HG02642 (cell line): ENCODE results near the gene NSF.
"Not testable (repeated sequence)": the region's sequence is repeated elsewhere in the genome, so short reads cannot be mapped to it uniquely, and the experiment has no call there.

Experiments used
- ATAC-seq: cut with Tn5 transposase; IDR thresholded peaks from one replicate; pipeline ENCODE4 v1.9.1; 2021; ENCODE audit warnings: mild to moderate bottlenecking; ENCODE audit not compliant: unreplicated experiment, poor library complexity

The NSF gene

GRCh38 chr17:46590157-46591146, at the start of gene NSF:
TSS of gene NSF (plus strand) at chr17:46590669. CDS start at chr17:46590776, 107 bp downstream.
- peak; percentile 86 for ATAC-seq

GRCh38 chr17:46548607-46549006, 41.9 kb upstream of the NSF start:
- ATAC-seq, result not testable (repeated sequence)

DNA sequence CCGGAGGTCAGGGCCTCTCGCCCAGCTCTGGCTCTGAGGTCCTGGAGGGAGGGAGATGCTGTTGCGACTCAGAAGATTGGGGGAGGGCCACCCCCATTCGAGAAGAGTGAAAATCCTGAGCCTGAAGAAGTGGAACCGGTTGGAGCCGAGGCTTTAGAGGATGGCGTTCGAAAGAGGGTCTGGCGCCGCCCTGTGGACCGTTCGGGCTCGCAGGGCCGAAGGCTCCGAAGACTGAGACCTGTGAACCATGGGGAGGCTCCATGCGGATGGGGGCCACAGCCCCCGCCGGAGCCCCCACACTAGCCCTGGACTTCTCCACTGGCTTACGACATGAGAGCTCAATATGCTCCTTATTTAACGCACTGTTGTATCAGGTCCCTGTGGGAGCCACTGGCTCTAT, 31.3 kb upstream of the NSF start:
- not testable (repeated sequence) for ATAC-seq

- not testable (repeated sequence) for ATAC-seq
These were observed 30.4 kb upstream of the NSF start for GRCh38 chr17:46560048-46560447.

DNA sequence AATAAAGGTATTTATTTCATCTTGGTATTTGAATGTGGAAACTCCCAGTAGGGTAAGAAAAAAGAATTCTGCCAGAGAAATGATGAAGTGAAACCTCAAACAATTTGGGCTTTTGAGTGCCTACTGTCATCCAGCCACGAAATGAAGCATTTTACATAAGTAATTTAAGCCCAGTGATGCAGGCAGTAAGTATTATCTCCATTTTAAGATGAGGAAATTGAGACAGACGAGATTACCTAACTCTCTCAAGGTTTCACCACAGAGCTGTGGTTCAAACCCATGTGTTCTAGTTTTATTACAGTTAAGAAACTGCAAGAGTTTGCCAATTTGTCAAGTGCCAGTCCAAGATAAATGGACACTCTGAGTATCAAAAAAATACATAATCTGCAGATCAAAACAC, 24.2 kb upstream of the NSF start:
- not testable (repeated sequence) for ATAC-seq

- ATAC-seq, result not testable (repeated sequence)
These were observed 23.5 kb upstream of the NSF start for GRCh38 chr17:46566980-46567379.

- not testable (repeated sequence) for ATAC-seq
These were observed 18.7 kb upstream of the NSF start for GRCh38 chr17:46571796-46572195.

DNA sequence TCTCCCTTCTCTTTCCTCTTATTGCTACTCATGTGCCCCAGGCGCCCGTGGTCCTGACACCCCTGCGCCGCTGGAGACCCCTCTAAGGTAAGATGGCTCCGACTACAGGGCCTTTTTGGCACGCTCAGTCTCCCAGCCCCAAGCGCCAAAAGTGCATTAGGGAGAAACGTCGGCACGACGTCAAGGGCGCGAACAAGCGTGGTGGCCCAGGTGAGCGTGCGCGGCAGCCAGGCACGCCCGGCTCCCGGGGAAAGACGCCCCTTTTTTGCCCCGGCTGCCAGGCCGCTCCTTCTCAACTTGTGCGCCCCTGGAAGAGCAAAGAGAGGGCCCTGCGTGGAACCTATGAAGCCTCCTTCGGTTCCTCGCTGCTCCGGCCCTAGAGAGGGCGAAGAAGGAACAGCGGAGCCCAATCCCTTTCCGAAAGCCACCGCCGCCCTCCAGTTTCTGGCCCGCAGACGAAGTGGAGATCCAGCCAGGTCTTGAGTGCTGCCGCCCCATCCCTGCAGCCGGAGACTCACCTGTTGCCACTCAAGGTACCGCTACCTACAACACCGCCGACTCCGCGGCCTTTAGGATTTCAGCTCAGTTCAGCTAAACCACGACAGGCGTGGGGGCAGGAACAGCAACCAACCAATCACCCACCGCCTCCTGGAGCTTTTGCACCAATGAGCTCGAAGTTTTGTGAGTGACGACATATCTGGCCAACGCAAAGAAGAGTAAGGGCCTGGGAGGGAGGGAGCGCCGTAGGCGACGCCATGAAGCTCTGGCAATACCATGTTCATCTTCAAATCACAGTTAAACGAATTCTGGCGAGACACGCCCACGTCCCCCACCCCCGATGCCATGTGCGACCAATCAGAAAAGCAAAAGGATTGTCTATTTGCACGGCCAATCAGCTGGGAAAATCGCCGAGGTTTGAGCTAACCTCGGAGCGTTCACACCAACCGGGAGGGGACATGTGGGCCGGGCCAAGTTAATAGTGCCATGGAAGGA, 11.1 kb upstream of the NSF start, which contains the start of gene ARL17A:
ARL17A (minus strand) TSS at position 609 of the 993 bp plus-strand sequence. CDS start 3,369 bp downstream, outside the sequence.
- peak; percentile 89 for ATAC-seq

DNA sequence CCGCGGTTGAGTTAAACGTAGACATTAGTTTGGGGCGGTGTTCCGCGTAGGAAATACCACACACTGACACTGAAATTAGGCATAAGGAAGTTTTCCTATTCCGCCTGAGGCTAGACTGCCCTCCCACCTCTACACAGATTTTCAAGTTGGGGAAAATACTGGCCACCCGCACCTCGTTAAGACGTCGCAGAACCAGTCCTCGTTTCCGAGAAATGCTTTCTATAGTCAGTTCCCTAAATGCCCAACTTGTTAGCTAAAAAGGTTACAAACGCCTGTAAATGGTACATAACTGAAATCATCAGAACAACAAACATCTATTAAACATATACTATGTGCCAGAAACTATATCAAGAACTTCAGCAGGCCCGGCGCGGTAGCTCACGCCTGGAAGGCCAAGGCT, 10.4 kb upstream of the NSF start:
- ATAC-seq, result not testable (repeated sequence)

GRCh38 chr17:46585444-46585843, 5.0 kb upstream of the NSF start:
- not testable (repeated sequence) for ATAC-seq

GRCh38 chr17:46591332-46591731, 863 bp downstream of the NSF start:
- not testable (repeated sequence) for ATAC-seq

GRCh38 chr17:46598344-46598931, 8.0 kb downstream of the NSF start:
- ATAC-seq, result not testable (repeated sequence)

DNA sequence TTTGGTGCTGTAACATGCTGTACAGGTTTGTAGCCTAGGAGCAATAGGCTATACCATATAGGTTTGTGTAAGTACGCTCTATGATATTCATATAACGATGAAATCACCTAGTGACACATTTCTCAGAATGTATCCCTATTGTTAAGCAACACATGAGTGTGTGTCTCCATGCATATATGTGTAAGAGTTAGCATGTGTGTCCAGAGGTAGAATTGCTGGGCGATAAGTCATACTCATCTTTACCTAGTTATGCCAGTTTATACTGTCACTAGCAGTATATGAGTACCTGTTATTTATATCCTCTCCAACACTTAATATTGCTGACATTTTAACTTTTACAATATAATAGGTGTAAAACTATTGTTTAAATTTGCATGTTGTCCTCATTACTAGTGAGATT, 10.3 kb downstream of the NSF start:
- not testable (repeated sequence) for ATAC-seq

DNA sequence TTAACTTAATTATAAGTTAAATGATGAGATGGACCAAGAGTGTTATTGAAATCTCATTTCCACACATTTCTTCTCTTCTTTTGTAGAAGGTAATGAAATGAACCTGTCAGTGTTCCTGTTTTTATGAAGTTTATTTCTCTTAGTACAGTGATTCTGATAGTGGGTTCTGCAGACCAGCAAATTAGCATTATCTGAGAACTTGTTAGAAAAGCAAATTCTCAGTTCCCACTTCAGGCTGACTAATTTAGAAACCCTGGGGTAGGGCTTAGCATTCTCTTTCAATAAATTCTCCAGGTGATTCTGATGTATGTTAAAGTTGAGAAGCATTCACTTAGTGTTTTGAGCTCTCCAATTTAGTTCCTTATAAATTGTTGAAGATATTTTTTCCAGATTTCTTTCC, 12.7 kb downstream of the NSF start:
- peak; percentile 90 for ATAC-seq

- ATAC-seq, result not testable (repeated sequence)
These were observed 20.8 kb downstream of the NSF start for GRCh38 chr17:46611304-46611703.

DNA sequence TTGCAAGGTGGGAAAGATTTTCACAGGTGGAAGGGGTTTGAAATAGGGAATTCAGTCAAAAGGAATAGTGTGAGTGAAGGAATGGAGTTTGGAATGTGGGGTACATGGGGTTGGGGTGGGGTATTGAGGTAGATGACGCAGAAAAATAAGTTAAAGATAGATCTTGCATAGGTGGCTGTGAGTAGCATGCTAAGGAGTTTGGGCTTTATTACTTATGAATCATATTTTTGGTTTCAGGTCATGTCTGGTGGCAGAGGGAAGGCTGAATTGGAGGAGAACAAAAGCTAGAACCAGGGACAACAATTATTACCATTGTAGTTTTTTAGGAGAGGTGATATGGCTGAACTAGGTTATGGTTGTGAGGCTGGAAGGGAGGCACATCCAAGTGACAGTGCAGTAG, 23.4 kb downstream of the NSF start:
- ATAC-seq, result not testable (repeated sequence)

DNA sequence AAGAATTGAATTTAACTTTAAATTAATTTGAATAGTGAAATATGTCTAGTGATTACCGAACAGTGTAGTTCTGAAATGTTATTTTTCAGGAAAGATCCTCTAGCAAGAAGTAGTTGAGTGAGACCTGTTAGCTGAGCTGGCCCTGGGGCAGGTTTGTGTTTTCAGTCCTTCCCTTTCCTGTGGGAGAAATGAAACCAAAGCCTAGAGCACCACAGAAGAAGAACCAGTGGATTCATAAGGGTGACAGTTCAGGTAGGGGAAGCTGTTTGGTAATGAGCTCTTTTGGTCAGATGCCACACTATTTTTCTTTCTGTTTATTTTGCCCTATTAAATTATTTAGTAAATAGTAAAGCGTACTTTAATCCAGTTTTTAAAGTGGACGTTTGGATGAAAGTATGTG, 26.7 kb downstream of the NSF start:
- not testable (repeated sequence) for ATAC-seq

DNA sequence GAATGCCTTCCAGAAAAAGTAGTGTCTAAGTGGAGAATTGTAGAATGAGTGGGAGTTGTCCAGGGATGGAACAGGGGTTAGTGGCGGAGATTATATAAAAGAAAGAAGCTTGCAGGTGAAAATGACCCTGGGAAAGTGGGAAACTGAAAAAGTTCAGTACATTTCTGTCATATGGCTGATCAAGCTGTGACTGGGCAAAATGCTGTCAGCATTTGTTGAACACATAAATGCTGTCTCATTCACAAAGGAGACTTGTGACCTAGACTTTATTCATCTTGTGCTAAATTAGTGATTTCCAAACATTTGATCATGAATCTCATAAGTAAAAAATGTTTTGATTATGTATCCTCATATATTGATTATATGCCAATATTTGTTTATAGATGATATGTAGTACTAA, 28.5 kb downstream of the NSF start:
- not testable (repeated sequence) for ATAC-seq

DNA sequence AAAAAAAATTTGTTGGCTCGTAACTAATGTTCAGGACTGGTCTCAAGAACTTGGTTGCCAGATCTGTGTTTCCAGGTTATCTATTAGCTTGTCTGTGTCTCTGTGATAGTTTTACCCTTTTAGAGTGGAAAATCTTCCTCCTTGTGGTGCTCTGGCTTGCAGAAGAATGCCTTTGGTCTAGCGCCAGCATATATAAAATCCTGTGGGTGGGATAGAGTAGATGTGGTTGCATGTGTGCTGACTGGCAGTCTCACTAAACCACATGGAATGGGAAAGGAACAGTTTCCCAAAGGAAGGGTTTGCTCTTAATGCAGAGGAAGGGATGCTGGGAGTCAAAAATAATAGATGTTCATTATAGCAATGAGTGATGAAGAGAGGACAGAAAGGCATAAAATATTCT, 33.3 kb downstream of the NSF start:
- not testable (repeated sequence) for ATAC-seq

DNA sequence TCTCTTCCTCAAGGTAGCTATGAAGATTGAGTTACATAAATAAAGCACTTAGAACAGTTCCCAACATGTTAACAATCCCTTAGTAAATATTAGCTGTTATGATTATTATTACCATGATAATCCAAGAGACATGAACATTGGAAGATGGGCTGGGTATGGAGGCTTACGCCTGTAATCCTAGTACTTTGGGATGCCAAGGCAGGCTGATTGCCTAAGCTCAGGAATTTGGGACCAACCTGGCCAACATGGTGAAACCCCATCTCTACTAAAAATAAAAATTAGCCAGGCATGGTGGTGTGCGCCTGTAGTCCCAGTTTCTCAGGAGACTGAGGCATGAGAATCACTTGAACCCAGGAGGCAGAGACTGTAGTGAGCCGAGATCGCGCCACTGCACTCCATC, 34.3 kb downstream of the NSF start:
- not testable (repeated sequence) for ATAC-seq
